ENCODE measurements around the gene NPIPB8.
"Not testable (repeated sequence)": the region's sequence is repeated elsewhere in the genome, so short reads cannot be mapped to it uniquely, and the experiment has no call there.

The NPIPB8 gene

DNA sequence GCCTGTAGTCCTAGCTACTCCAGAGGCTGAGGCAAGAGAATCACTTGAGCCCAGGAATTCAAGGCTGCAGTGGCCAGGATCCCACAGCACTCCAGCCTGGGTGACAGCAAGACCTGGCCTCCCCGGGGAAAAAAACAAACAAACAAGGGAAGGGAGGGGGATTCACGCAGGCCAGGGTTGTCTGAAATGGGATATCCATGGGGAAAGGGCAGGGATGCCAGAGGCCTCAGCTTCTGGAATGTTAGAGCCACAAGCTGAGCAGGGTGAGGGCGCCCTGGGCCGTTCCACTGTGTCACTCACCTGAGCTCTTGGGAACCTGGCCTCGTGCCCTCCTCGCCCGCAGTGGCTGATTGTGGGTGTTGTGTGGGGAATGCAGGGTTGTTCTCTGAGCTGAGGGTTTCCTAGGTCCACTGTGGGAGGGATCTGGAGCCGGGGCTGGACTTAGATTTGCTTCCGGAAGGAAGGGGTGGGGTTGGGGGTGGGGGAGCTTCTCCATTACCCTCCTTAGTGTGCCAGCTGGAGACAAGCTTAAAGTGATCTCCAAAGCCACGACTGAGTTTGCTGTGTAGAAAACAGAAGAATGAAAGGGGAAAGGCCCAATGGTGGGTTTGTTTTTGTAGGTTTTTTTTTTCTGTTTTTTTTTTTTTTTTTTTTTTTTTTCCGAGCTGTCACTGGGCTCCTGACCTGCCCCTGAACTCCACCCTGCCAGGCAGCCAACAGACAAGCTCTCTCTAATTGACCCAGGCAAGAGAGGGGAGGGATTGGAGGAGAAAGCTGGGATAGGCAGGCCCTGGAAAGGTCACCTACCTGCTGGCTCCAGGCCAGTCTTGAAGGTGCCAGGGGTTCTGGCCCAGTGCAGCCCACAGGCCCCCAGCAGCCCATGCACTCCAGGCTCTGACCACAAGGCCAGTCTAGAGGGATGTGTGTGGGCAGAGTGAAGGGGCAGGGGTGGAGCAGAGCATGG, 28.0 kb upstream of the NPIPB8 start, which contains the start of gene SULT1A1:
SULT1A1 (minus strand) TSS at position 414 of the 964 bp plus-strand sequence. CDS start 1,189 bp downstream, outside the sequence.
- TF ChIP-seq, protein P1, sequence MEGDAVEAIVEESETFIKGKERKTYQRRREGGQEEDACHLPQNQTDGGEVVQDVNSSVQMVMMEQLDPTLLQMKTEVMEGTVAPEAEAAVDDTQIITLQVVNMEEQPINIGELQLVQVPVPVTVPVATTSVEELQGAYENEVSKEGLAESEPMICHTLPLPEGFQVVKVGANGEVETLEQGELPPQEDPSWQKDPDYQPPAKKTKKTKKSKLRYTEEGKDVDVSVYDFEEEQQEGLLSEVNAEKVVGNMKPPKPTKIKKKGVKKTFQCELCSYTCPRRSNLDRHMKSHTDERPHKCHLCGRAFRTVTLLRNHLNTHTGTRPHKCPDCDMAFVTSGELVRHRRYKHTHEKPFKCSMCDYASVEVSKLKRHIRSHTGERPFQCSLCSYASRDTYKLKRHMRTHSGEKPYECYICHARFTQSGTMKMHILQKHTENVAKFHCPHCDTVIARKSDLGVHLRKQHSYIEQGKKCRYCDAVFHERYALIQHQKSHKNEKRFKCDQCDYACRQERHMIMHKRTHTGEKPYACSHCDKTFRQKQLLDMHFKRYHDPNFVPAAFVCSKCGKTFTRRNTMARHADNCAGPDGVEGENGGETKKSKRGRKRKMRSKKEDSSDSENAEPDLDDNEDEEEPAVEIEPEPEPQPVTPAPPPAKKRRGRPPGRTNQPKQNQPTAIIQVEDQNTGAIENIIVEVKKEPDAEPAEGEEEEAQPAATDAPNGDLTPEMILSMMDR (IDR thresholded peaks at IDR 0.05; ENCODE audit: borderline replicate concordance, insufficient read depth, low read depth, low read length) = no peak
- H3K4me3 ChIP-seq (ENCODE audit: low read depth, low read length) = no peak within 1 kb of the TSS

DNA sequence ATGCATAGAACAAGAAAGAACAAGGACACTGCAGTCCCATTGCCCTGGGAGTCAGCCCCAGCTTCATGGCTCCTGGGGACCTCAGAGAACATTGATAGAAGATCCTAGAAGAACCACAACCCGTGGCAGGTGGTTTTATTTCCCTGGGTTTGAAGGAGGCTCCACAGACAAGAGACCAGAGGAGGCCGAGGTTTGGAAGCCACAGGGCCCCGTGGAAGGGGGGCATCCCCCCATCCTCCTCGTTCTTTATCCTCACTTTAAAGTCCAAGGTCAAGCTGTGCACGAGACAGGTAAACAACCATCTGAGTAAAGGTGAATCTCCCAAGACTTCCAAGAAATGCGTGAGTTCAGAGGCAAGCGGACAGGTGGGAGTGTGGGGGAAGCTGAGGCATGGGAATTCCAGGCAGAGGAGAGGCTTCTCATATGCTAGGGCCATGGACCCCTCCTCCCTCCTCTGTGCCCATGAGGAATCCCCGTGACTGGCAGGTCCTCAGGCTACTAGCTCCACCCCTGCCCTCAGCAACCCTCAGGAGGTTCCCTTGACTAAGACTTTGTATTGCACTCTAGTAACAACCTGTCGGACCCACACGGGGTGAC, 27.2 kb upstream of the NPIPB8 start:
- no peak overlapping the region for H3K4me3 ChIP-seq (ENCODE audit: low read depth, low read length)
- TF ChIP-seq, protein P1 (IDR thresholded peaks at IDR 0.05; ENCODE audit: borderline replicate concordance, insufficient read depth, low read depth, low read length) = no peak

DNA sequence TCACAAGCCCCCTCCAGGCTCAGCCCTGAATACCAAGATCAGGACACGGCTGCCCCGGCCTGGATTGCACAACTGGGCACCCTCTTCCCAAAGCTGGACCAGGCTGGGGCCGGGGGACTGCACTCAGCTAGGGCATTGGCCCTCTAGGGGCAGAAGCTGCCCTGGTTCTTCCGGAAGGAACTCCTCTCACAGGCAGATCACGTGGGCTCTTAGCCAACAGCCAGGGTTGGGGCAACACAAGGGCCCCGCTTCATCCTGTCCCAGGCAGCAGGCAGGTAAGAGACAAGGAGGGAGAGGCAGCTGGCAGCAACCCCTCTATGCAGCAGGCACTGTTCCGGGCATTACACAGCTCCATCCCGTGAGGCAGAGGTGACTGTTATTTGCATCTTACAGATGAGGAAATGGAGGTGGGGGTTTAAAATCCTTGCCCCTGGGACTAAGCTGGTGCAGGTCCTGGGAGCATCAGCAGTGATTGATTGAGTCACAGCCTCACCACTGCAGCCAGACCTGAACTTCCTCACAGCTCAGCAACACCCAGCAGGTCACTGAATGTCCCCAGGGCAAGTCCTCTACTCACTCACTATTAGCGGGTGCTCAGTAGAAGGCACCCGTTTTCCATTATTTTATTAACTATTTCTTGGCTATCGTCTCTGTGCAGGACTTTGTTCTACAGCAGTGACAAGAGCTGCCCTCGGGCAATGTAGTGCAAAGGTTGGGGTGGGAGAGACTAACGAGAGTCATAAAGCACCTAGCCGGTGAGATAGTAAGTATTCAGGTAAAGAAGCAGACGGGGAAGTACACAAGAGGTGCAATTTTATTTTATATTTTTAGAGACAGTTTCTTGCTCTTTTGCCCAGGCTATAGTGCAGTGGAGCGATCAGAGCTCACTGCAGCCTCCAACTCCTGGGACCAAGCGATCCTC, 25.2 kb upstream of the NPIPB8 start:
- H3K4me3 ChIP-seq (ENCODE audit: low read depth, low read length) = not testable (repeated sequence)

DNA sequence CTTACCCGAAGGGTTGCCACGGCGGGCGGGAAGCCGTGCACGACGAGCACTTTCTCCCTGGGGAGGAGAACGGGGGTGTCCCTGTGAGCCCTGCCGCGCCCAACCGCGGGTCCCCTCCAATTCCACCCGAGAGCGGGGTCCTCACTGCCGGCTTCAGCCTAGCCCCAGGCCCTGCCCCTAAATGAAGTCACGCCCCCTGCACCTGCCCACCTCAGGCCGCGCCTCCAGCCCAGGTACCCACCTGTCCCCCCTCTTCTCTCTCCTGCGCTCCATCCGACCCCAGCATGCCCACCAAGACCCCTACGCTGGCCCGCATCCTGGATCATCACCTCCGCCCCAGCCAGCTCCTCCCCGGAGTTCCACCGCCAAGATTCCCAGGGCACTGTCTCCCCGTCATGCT, 24.0 kb upstream of the NPIPB8 start:
- not testable (repeated sequence) for H3K4me3 ChIP-seq (ENCODE audit: low read depth, low read length)

DNA sequence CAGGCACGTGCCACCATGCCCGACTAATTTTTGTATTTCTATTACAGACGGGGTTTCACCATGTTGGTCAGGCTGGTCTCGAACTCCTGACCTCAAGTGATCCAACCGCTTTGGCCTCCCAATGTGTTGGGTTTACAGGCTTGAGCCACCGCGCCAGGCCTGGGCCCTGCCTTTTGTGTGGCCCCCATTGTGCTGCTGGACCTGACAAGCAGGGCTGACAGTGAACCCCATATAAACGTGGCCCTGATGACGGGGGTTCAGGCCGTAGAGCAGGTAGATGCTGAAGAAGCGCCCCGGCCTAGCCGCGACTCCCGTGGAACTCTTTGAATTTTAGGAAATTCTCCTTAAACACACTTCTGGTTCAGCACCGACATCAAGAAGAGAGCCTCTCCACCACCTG, 23.3 kb upstream of the NPIPB8 start:
- H3K4me3 ChIP-seq (ENCODE audit: low read depth, low read length) = not testable (repeated sequence)

DNA sequence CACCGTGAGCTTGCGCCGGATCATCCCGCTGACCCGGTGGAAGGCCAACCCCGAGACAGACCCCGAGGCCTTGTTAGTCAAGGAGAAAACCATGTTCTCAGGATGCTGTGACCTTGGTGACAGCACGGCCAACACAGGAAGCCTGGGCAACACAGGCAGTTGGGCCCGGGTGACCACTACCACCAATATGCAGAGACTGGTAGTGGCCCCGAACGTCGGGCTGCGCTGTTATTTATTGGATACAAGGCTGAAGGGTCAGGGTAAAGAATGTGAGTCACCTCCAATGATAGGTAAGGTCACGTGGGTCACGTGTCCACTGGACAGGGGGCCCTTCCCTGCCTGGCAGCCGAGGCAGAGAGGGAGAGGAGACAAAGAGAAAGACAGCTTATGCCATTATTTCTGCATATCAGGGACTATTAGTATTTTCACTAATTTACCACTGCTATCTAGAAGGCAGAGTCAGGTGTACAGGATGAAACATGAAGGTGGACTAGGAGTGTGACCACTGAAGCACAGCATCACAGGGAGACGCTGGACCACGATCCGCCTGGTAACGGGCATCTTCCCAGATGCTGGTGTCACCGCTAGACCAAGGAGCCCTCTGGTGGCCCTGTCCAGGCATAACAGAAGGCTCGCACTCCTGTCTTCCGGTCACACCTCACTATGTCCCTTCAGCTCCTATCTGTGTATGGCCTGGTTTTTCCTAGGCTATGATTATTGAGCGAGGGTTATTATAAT, 22.2 kb upstream of the NPIPB8 start:
- TF ChIP-seq, protein P1 (IDR thresholded peaks at IDR 0.05; ENCODE audit: borderline replicate concordance, insufficient read depth, low read depth, low read length) = peak; percentile 63
- H3K4me3 ChIP-seq (ENCODE audit: low read depth, low read length) = not testable (repeated sequence)

DNA sequence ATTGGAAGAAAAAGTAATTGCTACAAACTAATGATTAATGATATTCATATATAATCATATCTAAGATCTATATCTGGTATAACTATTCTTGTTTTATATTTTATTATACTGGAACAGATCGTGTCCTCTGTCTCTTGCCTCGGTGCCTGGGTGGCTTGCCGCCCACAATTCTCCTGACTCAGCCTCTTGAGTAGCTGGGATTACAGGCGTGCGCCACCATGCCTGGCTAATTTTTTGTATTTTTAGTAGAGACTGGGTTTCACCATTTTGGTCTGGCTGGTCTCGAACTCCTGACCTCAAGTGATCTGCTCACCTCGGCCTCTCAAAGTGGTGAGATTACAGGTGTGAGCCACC, 21.7 kb upstream of the NPIPB8 start:
- not testable (repeated sequence) for H3K4me3 ChIP-seq (ENCODE audit: low read depth, low read length)

DNA sequence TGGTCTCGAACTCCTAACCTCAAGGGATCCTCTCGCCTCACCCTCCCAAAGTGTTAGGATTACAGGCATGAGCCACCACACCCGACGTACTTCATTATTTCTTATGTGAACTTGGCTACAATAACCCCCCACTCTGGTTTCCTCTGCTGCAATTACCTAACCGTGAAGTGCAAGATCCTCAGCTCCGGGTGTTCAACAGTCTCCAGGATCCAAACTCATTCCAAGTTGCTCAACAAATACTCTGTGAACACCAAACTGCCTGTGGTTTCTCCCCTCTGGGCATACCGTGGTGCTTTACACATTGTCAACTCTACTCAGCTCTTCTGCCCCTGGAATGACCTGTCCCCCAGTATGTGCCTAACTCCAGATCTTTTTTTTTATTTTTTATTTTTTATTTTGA, 21.2 kb upstream of the NPIPB8 start:
- TF ChIP-seq, protein P1 (IDR thresholded peaks at IDR 0.05; ENCODE audit: borderline replicate concordance, insufficient read depth, low read depth, low read length) = no peak
- H3K4me3 ChIP-seq (ENCODE audit: low read depth, low read length) = no peak overlapping the region

Measured in GM12875 (cell line).